HCT116 (cell line): ENCODE results near the gene OR2T11. TPM values are rescaled to one million over a fixed set of nuclear protein-coding genes. Genes with fewer than 3 reads are reported as not detected.

ENCODE experiments used
- ATAC-seq: fragments of 200-7000 bp; cut with Tn5 transposase; 2 replicates; pipeline ENCODE4 v1.9.1; 2020; ENCODE audit warnings: mild to moderate bottlenecking, moderate library complexity
- BruUV-seq: library from RNA; stranded (reverse); fragments of 400-500 nt; replicated peaks from 2 replicates; lab custom pipeline; 2021; lab: Mats Ljungman, UMichigan
- CTCF ChIA-PET: fragments of 300-600 bp; sonication (Branson Sonifier 250); formaldehyde crosslinking; loops from one replicate; lab custom pipeline; 2021; ENCODE audit warnings: antibody characterized with exemption; lab: Charles Lee
- POLR2A ChIA-PET: fragments of 300-600, 350-600 bp; sonication (Branson Sonifier 250); formaldehyde crosslinking; loops from one replicate; lab custom pipeline; 2021; ENCODE audit warnings: antibody characterized with exemption; lab: Charles Lee
- RAD21 ChIA-PET, 2 experiments: fragments of 300-600 bp; sonication (Branson Sonifier 250); formaldehyde crosslinking; loops; one replicate each; lab custom pipeline; 2023; ENCODE audit warnings: low total read pairs in 2 of 2; ENCODE audit not compliant: uncharacterized antibody in 2 of 2, unreplicated experiment in 2 of 2, low non-redundant PET in 1 of 2; lab: Charles Lee
- DNase-seq: peaks from one replicate; pipeline ENCODE4 v3.0.0-alpha.2; 2010; ENCODE audit warnings: low read depth, low spot score
- H2AFZ ChIP-seq: fragments of 200-600 bp; shearing (Covaris generic), sonication (generic); 2 replicates; pipeline ENCODE4 v1.6.1; 2017; ENCODE audit warnings: low read depth, mixed run types, mixed read lengths, antibody characterized with exemption, low read length; ENCODE audit not compliant: poor library complexity, severe bottlenecking
- H3K27ac ChIP-seq: 2 replicates; pipeline ENCODE4 v1.5.1; 2012; ENCODE audit warnings: low read depth, low read length
- H3K27me3 ChIP-seq: fragments of 200-600 bp; sonication (generic); 2 replicates; pipeline ENCODE4 v1.6.1; 2016; ENCODE audit warnings: mixed run types, low read length, mixed read lengths; ENCODE audit not compliant: insufficient read depth
- H3K36me3 ChIP-seq, 2 experiments: fragments of 200-500 bp in 1 of 2; fragments of 200-600 bp in 1 of 2; sonication (Bioruptor generic) in 1 of 2; sonication (generic) in 1 of 2; 2 replicates each; pipeline versions ENCODE4 v1.5.1 to v1.6.1; 2014 to 2016; ENCODE audit warnings: low read length in 2 of 2, inconsistent platforms in 1 of 2, mixed read lengths in 1 of 2, mixed run types in 1 of 2; ENCODE audit not compliant: insufficient read depth in 2 of 2, control insufficient read depth in 1 of 2
- H3K4me1 ChIP-seq, 2 experiments: fragments of 200-600 bp in 1 of 2; sonication (generic) in 1 of 2; 2 replicates each; pipeline versions ENCODE4 v1.5.1 to v1.6.1; 2012 to 2017; ENCODE audit warnings: low read length in 2 of 2, inconsistent platforms in 1 of 2, mild to moderate bottlenecking in 1 of 2, mixed read lengths in 1 of 2, mixed run types in 1 of 2, moderate library complexity in 1 of 2; ENCODE audit not compliant: insufficient read depth in 2 of 2, control insufficient read depth in 1 of 2
- H3K4me2 ChIP-seq: fragments of 200-600 bp; sonication (generic); 2 replicates; pipeline ENCODE4 v1.6.1; 2017; ENCODE audit warnings: mixed run types, low read length, mixed read lengths
- H3K4me3 ChIP-seq, 2 experiments: fragments of 200-600 bp in 1 of 2; sonication (generic) in 1 of 2; replicated peaks in 1 of 2; 2 replicates each; pipeline ENCODE4 v1.5.1; 2011 to 2016; ENCODE audit warnings: low read length in 2 of 2, control low read depth in 1 of 2, low read depth in 1 of 2, mild to moderate bottlenecking in 1 of 2, mixed read lengths in 1 of 2, mixed run types in 1 of 2
- H3K79me2 ChIP-seq: fragments of 200-600 bp; sonication (generic); 2 replicates; pipeline ENCODE4 v1.6.1; 2017; ENCODE audit warnings: mild to moderate bottlenecking, mixed run types, low read length, moderate library complexity, mixed read lengths; ENCODE audit not compliant: insufficient read depth
- H3K9ac ChIP-seq: fragments of 200-600 bp; sonication (generic); 2 replicates; pipeline ENCODE4 v1.6.1; 2016; ENCODE audit warnings: low read length, mixed read lengths
- H3K9me2 ChIP-seq: fragments of 200-600 bp; sonication (generic), shearing (Covaris generic); 2 replicates; pipeline ENCODE4 v1.6.1; 2017; ENCODE audit warnings: mixed run types, mild to moderate bottlenecking, moderate library complexity; ENCODE audit not compliant: insufficient read depth
- H3K9me3 ChIP-seq, 2 experiments: fragments of 200-500 bp in 1 of 2; fragments of 200-600 bp in 1 of 2; sonication (Bioruptor generic) in 1 of 2; sonication (generic) in 1 of 2; 2 replicates each; pipeline ENCODE4 v1.6.1; 2014 to 2017; ENCODE audit warnings: low read length in 2 of 2, mixed read lengths in 2 of 2, inconsistent platforms in 1 of 2, low read depth in 1 of 2, mild to moderate bottlenecking in 1 of 2, mixed run types in 1 of 2, moderate library complexity in 1 of 2; ENCODE audit not compliant: control insufficient read depth in 1 of 2, insufficient read depth in 1 of 2
- H4K20me1 ChIP-seq: fragments of 200-600 bp; sonication (generic), shearing (Covaris generic); 2 replicates; pipeline ENCODE4 v1.6.1; 2017; ENCODE audit warnings: mixed run types, mild to moderate bottlenecking, moderate library complexity; ENCODE audit not compliant: insufficient read depth
- ATF3 ChIP-seq: IDR thresholded peaks from 2 replicates; pipeline ENCODE4 v1.6.1; 2012
- CBX3 ChIP-seq: IDR thresholded peaks from 2 replicates; pipeline ENCODE4 v1.6.1; 2012; ENCODE audit warnings: low read depth
- CEBPB ChIP-seq: IDR thresholded peaks from 2 replicates; pipeline ENCODE4 v1.6.1; 2012; ENCODE audit warnings: low read depth
- EGR1 ChIP-seq: IDR thresholded peaks from 2 replicates; pipeline ENCODE4 v1.6.1; 2012; ENCODE audit warnings: low read depth
- ELF1 ChIP-seq: IDR thresholded peaks from 2 replicates; pipeline ENCODE4 v1.6.1; 2012; ENCODE audit warnings: low read depth, borderline replicate concordance
- EZH2 ChIP-seq: fragments of 200-600 bp; sonication (generic); IDR thresholded peaks from 2 replicates; pipeline ENCODE4 v1.6.1; 2017; ENCODE audit warnings: antibody characterized with exemption, mixed run types
- FOSL1 ChIP-seq: IDR thresholded peaks from 2 replicates; pipeline ENCODE4 v1.6.1; 2012; ENCODE audit warnings: low read depth
- JUND ChIP-seq: IDR thresholded peaks from 2 replicates; pipeline ENCODE4 v1.6.1; 2012
- POLR2A ChIP-seq: IDR thresholded peaks from 2 replicates; pipeline ENCODE4 v1.7.0; 2011; ENCODE audit warnings: borderline replicate concordance; ENCODE audit not compliant: insufficient read depth, insufficient read length; ENCODE audit errors: extremely low read depth
- POLR2AphosphoS5 ChIP-seq: IDR thresholded peaks from 2 replicates; pipeline ENCODE4 v1.6.1; 2011; ENCODE audit warnings: mild to moderate bottlenecking, low read depth, low read length, moderate library complexity
- RAD21 ChIP-seq: IDR thresholded peaks from 2 replicates; pipeline ENCODE4 v1.6.1; 2012; ENCODE audit warnings: low read depth, mild to moderate bottlenecking
- SIN3A ChIP-seq: IDR thresholded peaks from 2 replicates; pipeline ENCODE4 v1.6.1; 2012; ENCODE audit warnings: low read depth
- SRF ChIP-seq: IDR thresholded peaks from 2 replicates; pipeline ENCODE4 v1.6.1; 2012; ENCODE audit warnings: low read depth
- YY1 ChIP-seq: IDR thresholded peaks from 2 replicates; pipeline ENCODE4 v1.6.1; 2011; ENCODE audit warnings: low read length, low read depth, moderate library complexity, mild to moderate bottlenecking; ENCODE audit not compliant: insufficient replicate concordance; ENCODE audit errors: extremely low read depth
- ZFX ChIP-seq: fragments of 450-650 bp; IDR thresholded peaks from 2 replicates; pipeline ENCODE4 v1.6.1; 2017
- intact Hi-C: fragments of 100-400 bp; cut with micrococcal nuclease; formaldehyde crosslinking; loops from 2 replicates; pipeline ENCODE4 v1.10.0; 2022
- total RNA-seq: library from RNA; stranded (reverse); gene quantifications from one replicate; pipeline ENCODE4 v1.2.1, GENCODE V29; 2021; ENCODE audit not compliant: unreplicated experiment
- TF ChIP-seq, protein P1 (sequence below): IDR thresholded peaks from 2 replicates; pipeline ENCODE4 v1.6.1; 2011; ENCODE audit warnings: mild to moderate bottlenecking, low read length, moderate library complexity; ENCODE audit not compliant: insufficient replicate concordance; ENCODE audit errors: extremely low read depth
- TF ChIP-seq, protein P2 (sequence below), 3 experiments: fragments of 200-600 bp in 1 of 3; sonication (generic) in 1 of 3; IDR thresholded peaks in 2 of 3; conservative IDR thresholded peaks in 1 of 3; 2 replicates each; pipeline ENCODE4 v1.5.1; 2012 to 2017; ENCODE audit warnings: low read depth in 2 of 3, low read length in 2 of 3, antibody characterized with exemption in 1 of 3, borderline replicate concordance in 1 of 3, control low read depth in 1 of 3, mild to moderate bottlenecking in 1 of 3, mixed read lengths in 1 of 3, mixed run types in 1 of 3, moderate library complexity in 1 of 3; ENCODE audit not compliant: insufficient read depth in 1 of 3
- TF ChIP-seq, protein P3 (sequence below): IDR thresholded peaks from 2 replicates; pipeline ENCODE4 v1.6.1; 2012; ENCODE audit warnings: low read depth

OR2T11 gene
- total RNA-seq, 1 experiment from 2014 or later, result not detected

GRCh38 chr1:248613742-248614141, 21.1 kb downstream of the OR2T11 start:
- CTCF ChIA-PET, result no interaction called here
- H3K79me2 ChIP-seq, result no peaks in the 10 kb centered on the region
- H3K4me2 ChIP-seq, result no peak overlapping the region
- no peak for DNase-seq
- H4K20me1 ChIP-seq, result no peaks in the 10 kb centered on the region
- no peaks in the 10 kb centered on the region for H3K9me3 ChIP-seq
- POLR2A ChIA-PET, result no interaction called here
- no peak overlapping the region for H3K4me3 ChIP-seq
- TF ChIP-seq EZH2, result no peak
- no peak for TF ChIP-seq POLR2A
- TF ChIP-seq CEBPB, result no peak
- no peak for TF ChIP-seq EGR1
- no peak for TF ChIP-seq ZFX
- TF ChIP-seq SRF, result no peak
- TF ChIP-seq, protein P1, sequence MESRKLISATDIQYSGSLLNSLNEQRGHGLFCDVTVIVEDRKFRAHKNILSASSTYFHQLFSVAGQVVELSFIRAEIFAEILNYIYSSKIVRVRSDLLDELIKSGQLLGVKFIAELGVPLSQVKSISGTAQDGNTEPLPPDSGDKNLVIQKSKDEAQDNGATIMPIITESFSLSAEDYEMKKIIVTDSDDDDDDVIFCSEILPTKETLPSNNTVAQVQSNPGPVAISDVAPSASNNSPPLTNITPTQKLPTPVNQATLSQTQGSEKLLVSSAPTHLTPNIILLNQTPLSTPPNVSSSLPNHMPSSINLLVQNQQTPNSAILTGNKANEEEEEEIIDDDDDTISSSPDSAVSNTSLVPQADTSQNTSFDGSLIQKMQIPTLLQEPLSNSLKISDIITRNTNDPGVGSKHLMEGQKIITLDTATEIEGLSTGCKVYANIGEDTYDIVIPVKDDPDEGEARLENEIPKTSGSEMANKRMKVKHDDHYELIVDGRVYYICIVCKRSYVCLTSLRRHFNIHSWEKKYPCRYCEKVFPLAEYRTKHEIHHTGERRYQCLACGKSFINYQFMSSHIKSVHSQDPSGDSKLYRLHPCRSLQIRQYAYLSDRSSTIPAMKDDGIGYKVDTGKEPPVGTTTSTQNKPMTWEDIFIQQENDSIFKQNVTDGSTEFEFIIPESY, result no peak
- TF ChIP-seq FOSL1, result no peak
- TF ChIP-seq POLR2AphosphoS5, result no peak
- no peak for TF ChIP-seq CBX3
- no peak for TF ChIP-seq RAD21
- TF ChIP-seq, protein P2, sequence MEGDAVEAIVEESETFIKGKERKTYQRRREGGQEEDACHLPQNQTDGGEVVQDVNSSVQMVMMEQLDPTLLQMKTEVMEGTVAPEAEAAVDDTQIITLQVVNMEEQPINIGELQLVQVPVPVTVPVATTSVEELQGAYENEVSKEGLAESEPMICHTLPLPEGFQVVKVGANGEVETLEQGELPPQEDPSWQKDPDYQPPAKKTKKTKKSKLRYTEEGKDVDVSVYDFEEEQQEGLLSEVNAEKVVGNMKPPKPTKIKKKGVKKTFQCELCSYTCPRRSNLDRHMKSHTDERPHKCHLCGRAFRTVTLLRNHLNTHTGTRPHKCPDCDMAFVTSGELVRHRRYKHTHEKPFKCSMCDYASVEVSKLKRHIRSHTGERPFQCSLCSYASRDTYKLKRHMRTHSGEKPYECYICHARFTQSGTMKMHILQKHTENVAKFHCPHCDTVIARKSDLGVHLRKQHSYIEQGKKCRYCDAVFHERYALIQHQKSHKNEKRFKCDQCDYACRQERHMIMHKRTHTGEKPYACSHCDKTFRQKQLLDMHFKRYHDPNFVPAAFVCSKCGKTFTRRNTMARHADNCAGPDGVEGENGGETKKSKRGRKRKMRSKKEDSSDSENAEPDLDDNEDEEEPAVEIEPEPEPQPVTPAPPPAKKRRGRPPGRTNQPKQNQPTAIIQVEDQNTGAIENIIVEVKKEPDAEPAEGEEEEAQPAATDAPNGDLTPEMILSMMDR (IDR thresholded peaks at IDR 0.05 in 2 of 3, conservative IDR thresholded peaks at IDR 0.05 in 1 of 3; ENCODE audit: borderline replicate concordance in 1 of 3, insufficient read depth in 1 of 3, low read depth in 2 of 3, low read length in 2 of 3), result no peak
- TF ChIP-seq, protein P3, sequence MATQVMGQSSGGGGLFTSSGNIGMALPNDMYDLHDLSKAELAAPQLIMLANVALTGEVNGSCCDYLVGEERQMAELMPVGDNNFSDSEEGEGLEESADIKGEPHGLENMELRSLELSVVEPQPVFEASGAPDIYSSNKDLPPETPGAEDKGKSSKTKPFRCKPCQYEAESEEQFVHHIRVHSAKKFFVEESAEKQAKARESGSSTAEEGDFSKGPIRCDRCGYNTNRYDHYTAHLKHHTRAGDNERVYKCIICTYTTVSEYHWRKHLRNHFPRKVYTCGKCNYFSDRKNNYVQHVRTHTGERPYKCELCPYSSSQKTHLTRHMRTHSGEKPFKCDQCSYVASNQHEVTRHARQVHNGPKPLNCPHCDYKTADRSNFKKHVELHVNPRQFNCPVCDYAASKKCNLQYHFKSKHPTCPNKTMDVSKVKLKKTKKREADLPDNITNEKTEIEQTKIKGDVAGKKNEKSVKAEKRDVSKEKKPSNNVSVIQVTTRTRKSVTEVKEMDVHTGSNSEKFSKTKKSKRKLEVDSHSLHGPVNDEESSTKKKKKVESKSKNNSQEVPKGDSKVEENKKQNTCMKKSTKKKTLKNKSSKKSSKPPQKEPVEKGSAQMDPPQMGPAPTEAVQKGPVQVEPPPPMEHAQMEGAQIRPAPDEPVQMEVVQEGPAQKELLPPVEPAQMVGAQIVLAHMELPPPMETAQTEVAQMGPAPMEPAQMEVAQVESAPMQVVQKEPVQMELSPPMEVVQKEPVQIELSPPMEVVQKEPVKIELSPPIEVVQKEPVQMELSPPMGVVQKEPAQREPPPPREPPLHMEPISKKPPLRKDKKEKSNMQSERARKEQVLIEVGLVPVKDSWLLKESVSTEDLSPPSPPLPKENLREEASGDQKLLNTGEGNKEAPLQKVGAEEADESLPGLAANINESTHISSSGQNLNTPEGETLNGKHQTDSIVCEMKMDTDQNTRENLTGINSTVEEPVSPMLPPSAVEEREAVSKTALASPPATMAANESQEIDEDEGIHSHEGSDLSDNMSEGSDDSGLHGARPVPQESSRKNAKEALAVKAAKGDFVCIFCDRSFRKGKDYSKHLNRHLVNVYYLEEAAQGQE, result no peak
- no peak for TF ChIP-seq JUND
- no peak for TF ChIP-seq ELF1
- no peak for TF ChIP-seq SIN3A
- TF ChIP-seq ATF3, result no peak
- no peak for TF ChIP-seq YY1
- H3K4me1 ChIP-seq, result no peaks in the 10 kb centered on the region
- 0 out of 2 replicates have a peak, but pooled peaks cover 3% of the 10 kb centered on the region for H3K27me3 ChIP-seq
- ATAC-seq, result no peak
- BruUV-seq, result no TSS peak
- H3K36me3 ChIP-seq, result no peaks in the 10 kb centered on the region
- intact Hi-C loops, result no loop called here
- RAD21 ChIA-PET, result no interaction called here
- H2AFZ ChIP-seq, result no peak overlapping the region
- no peak overlapping the region for H3K9ac ChIP-seq
- H3K27ac ChIP-seq, result no peak overlapping the region
- no peaks in the 10 kb centered on the region for H3K9me2 ChIP-seq
